NCI-H1092 (cell line): ENCODE results near the gene NBEAL2.
"Not testable (repeated sequence)": the region's sequence is repeated elsewhere in the genome, so short reads cannot be mapped to it uniquely, and the experiment has no call there.

ENCODE experiments used
- DNase-seq: peaks from one replicate; lab custom pipeline; 2025; lab: John Stamatoyannopoulos, UW

Gene NBEAL2

DNA sequence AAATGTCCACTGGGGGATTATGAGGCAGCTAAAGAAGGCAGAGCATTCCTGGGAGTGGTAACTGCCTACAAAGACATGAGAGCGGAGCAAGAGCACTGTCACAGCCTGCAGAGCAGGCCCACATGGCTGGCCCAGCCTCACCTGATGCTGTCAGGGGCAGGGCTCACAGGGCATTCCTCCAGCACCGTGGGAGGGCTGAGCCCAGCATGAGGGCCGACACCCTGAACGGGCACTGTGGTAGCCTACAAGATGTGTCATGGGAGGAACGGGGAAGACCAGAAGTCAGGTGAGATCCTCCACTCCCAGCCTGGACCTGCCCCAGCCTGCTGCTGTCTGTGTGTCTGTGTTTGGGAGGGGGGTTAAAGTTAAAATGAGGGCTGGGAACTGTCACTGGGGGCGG lies 33.0 kb upstream of the NBEAL2 start:
- no peak for DNase-seq

DNA sequence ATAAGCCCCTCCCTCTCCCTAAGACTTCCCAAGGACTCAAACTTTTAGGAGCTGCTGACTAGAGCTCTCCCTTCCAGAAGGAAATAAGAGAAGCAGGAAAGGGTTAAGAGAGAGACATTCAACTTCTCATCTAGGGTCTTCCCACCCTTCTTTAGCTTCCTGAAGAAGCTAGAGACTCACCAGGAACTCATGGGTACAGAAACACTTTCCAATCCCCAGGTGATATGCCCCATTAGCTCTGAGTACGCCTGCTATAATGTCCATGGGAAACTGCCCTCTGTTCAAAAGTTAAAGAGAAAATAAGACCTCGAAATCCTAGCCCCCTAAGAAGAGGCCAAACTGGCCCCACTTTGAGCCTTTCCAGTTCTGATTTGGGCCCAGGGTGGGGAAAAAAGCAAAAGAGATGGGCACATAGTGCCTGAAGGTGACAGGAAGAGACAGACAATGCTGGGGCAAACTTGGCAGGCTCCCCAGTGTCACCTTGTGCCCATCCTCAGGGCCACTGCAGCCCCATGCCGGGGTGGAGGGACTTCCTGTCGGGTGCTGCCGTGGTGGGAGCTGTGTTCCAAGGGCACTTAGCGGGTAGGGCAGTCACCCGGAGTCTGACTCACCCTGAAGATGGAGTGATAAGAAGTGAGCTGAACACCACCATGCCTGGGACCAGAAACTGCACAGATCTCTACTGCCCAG lies 32.5 kb upstream of the NBEAL2 start:
- DNase-seq = no peak

DNA sequence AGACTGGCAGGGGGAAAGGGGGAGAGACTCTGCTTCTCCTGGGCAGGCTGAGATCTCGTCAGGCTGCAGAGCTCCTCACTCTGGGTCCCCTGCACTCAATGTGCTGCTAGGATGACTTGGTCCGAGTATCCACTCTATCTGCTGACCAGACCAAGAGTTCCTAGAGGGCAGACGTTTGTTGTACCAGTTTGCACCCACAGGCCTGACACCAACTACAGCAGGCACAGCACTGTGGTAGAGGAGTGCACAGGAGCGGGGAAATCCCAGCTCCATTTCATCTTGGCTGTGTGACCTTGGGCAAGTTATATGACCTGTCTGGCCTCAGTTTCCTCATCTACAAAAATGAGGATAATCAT lies 31.9 kb upstream of the NBEAL2 start:
- no peak for DNase-seq

DNA sequence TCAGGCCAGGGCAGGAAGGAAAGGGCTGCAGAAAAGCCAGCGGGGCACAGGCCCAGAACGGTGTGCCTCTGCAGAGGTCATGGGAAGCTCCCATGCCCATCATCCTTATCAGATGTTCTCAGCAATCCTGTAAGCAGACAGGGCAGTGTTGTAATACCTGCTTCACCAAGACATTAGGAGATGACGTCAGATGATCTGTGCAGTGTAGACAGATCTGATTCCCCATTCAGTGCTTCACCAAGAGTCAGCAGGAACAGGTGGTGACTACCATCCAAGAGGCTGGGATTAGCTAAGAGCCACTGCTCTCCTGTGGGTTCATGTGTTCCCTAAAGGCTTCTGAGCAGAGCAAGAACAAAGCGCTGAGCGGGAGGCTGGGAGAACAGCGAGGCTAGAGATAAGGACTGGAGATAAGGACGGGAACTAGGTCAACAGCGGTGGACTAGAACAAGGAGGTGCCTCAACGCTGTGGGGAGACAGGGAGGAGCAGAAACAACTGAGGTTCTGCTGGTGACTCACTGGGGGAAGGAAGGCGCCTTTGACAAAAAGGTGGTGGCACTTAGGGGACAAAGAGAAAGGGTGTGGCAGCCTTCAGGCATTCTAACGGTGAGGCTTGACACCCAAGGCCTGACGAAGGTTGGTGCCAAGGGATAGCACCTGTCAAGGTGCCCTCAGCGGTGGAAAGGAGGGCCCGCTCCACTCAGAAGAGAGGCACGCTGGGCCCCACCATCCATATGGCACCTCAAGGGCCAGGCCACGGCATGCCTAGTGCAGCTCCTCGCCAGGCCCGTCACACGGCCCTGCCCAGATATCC lies 31.3 kb upstream of the NBEAL2 start:
- DNase-seq = no peak

DNA sequence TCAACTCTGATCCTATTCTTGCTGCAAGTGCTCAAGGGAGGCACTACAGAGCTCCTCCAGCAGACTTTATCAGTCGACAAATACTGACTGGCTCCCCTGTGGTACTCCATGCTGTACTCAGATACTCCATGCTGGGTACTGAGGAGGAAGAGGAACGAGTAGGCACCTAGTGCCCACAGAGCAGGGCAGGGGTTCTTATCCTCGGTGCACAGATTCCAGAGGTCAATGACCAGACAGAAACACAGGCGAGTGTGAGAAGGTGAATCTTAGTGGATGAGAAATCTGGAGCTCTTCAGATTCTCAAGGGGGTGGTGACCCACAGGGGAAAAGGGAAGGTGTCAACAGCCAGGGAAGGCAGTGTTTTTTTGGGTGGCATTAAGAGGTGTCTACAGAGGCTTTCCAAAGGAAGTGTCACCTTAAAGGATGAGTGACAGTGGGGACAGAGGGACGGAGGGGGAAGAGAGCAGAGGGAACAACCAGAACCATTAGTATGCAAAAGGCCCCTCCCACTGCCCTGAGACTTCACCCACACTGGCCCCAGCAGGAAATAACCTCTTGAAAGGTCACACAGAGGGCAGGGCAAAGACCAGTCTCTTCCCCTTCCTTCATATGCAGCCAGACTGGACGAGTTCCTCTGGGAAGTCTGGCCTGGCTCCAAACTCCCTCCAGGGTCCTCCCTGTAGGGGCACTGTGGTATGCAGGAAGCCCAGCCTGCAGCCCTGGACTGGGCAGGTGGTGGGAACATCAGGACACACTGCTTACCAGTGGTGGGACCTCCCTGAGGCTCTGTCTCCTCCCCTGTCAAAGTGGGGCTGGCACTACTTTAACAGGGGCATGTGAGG lies 30.4 kb upstream of the NBEAL2 start:
- no peak for DNase-seq

DNA sequence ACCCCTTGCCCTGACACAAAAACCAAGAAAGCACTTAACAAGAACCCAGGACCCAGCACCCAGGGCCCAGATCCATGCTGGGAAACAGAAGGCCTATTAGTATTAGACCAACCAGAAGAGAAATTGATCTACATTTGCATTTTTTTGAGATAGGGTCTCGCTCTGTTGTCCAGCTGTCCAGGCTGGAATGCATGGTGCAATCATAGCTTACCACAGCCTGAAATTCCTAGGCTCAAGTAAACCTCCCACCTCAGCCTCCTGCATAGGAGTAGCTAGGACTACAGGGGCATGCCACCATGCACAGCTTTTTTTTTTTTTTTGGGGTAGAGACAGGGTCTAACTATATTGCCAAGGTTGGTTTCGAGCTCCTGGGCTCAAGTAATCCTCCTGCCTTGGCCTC lies 29.3 kb upstream of the NBEAL2 start:
- no peak for DNase-seq

DNA sequence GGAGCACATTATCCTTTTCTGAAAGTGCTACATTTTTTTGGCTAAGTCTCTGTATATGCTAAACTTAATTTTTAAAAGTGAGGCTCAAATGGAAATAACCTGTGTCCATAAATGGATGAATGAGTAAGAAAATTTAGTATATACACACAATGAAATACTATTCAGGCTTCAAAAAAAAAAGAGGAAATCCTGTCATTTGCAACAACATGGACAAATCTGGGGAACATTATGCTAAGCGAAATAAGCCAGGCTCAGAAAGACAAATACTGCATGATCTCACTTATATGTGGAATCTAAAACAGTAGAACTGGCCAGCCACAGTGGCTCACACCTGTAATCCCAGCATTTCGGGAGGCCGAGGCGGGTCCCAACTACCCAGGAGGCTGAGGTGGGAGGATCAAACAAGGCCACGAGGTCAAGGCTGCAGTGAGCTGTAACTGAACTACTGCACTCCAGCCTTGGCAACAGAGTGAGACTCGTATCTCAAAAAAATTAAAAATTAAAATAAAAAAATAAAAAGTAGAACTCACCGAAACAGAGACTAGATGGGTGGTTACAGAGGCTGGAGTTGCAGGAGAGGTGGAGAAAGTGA lies 28.7 kb upstream of the NBEAL2 start:
- DNase-seq = no peak

DNA sequence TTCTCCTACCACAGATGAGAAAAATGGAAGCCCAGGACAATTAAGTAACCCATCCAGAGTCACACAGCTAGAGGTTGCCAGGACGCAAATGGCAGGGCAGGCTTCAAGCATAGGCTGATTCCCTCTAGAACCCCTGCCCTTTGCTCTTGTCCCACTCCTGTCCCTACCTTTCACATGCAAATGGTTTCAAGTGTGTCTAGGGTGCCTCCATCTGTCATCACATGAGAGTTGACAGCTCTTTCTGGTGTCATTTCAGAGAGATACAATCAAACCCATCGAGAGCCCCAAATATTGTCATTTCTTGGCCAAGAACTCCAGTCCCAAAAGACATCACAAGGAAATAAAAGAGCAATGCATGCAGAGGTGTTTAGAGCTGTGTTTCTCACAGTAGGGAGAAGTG lies 26.7 kb upstream of the NBEAL2 start:
- no peak for DNase-seq

DNA sequence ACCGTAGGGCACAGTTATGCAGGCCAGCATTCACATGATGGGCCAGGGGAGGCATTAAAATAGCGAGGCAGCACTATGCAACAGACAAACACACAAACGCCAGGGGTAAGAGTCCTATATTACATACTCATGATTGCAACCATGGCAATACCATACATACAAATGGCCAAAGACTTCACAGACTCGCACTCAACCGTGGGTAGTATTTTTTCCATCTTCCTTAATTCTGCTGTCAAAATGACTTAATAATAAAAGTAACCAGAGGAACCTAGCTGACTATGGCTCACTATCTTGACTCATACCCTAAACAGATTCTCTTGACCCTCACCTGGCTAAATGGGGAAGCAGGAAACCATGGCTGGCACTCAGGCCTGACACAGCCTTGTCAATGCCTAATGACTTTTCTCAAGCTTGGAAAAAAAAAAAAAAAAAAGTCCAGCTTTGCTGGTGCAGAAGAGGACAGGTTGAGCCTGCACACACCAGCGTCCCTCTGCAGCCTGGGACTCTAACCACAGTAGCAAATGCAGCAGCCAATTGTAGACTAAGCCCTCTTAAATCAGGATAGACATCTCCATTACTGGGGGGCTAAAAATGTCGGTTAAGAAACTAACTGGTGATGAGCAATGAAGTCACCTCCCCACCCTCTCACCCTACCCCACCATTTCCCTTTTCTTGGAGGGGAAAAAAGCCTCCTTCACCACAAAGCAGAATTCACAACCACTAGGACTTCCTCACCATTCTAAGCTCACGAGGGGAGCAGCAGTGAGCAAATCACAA lies 26.0 kb upstream of the NBEAL2 start:
- DNase-seq = no peak

DNA sequence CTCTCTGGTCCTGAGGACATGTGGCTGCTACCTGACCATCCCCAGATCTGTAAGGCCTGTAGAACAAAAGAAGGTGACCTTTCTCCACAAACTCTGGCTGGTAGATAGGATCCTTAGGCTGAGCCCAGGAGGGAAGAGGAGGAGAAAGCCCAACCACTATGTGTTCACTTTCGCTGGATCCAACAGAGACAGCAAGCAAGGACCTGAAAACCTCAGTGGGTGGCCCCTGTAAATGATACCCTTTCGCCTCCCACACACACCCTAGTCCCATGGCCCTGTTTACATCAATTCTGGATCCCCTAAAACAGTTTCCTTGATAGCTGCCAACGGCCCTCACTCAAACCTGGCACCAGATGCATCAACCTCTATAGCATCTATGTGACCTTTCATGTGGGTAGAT lies 25.3 kb upstream of the NBEAL2 start:
- DNase-seq = no peak

DNA sequence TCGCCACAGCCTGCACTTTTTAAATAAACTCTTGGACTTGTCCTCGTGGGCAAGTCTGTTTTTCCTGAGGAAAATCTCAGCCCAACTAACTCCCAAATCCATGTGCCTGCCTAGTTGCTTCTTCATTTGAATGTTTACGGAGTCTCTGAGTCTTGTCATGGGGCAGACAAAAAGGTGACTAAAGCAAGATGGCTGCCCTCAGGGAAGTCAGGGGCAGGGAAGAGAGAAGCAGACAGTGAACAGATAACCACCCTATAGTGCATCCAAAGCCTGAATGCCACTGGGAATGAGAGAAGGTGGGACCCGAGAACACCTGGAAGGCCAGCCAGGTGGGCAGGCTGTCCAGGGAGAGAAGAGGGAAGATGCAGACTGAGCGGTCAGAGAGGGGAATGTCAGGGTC lies 24.3 kb upstream of the NBEAL2 start:
- DNase-seq = no peak

DNA sequence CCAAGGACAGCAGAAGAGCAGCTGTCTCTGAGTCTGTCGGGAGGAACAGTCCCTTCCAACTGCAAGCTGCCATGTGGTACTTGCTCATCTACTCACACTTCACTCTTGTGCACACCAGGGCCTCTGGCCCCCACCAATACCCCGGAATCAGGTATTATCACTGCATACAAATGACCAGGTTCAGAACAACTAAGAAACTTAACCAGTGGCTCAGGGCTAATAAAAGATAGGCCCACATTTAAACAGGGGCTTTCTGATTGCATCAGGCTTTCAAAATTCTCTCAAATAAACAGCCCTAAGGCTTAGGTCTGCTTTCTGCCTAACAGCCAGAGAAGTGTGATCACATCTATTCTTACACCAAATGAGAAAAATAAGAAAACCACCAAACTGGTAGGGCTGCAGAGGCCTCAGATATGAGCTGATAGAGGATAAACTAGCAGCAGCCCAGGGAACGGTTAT lies 23.6 kb upstream of the NBEAL2 start:
- no peak for DNase-seq

DNA sequence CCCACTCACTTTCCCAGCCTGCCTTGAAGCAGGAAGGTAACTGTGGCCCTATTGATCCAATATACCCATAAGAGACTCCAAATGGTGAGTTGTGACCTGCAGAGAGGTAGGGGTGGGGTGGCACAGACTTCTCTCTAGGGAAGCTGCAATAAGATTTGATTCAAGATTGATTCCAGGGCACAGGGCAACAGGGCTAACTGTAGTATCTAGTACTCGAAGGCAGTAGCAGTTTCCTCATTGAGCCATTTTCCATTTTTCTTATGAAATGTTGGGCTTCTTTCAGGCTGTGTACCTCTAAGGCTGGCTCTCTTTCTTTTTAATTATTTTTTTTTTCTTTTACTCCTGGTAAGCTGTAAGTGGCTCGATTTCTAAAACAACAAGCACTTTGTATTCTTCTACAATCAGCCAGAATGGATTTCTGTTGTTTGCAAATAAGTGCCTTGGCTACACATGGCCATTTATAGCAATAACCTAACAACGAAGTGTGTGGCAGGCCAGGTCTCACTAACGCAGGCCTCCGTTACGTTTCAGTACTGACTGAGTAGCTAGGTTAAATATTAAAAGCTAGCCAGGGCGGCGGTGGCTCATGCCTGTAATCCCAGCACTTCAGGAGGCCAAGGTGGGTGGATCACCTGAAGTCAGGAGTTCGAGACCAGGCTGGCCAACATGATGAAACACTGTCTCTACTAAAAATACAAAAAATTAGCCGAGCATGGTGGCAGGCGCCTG lies 22.2 kb upstream of the NBEAL2 start:
- DNase-seq = no peak

DNA sequence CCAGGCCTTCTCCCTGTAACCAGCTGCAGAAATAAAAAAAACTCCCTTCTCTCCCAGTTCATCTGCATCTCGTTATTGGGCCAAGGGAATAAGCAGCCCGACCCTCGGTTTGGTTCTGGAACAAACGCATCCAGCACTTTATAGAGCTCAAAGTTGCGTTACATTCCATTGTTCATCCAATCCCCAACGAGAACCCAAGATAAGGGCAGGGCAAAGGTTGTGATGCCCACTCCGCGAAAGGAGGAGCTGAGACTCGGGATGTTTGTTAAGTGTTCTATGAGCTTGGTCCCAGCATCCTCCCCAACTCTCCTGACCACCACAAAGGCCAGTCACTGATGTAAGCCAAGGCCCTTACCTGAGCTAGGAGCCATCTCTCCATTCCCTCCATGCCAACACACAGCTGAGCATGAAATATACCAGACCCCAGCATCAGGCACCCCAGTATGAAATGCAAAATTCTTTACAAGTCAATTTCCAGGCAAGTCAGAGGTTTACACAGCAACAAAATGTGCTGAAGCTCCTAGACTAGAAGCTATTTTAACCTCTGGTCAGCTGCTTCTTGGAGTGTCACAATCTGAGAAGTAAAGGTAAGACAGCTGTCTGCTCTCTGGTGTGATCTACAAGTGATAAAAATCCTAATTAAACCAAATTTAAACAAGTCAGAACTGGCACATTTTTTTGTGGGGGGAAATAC lies 20.9 kb upstream of the NBEAL2 start:
- DNase-seq = no peak

DNA sequence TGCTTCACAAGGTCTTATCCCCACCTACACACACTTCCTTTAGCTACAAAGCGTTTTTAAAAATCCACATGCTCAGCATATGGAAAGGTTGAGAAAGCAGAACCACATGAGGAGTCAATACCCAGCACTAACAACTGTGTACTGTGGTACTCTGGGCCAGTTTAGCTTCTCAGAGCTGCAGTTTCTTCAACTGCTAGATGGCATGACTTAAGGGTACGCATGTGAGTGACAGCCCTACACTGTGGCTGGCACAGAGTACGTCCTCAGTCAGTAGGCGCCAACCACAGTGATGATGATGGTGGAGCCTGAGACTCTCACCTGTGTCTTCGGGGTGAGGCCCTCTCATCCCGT lies 20.3 kb upstream of the NBEAL2 start:
- DNase-seq = no peak

DNA sequence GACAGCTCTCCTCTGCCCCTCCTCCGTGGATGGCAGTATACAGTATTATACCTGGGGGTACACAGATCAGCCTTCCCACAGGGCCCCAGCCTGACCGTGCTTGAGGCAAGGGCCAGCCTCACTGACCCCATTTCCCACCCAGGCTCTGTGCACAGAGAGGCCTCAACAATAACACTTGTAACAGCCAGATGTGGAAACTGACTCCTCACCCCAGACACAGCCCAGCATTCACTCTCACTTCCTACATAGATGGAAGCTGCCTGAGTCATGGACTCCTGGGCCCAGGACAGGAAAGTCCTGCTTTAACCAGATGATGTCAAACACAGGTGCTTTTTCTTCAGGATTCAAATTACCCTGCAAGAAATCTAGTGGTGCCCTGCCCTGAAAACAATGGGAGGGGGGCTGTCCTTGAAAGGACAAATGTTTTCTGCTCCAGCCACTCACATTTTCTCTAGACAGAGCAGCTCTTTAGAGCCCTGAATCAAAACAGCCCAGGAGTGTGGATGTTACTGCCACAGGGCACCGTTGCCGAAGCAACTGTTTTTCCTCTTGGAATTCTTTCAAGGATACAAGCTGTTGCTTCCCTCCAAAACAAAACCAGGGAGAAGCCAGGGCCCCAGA lies 19.3 kb upstream of the NBEAL2 start:
- no peak for DNase-seq

DNA sequence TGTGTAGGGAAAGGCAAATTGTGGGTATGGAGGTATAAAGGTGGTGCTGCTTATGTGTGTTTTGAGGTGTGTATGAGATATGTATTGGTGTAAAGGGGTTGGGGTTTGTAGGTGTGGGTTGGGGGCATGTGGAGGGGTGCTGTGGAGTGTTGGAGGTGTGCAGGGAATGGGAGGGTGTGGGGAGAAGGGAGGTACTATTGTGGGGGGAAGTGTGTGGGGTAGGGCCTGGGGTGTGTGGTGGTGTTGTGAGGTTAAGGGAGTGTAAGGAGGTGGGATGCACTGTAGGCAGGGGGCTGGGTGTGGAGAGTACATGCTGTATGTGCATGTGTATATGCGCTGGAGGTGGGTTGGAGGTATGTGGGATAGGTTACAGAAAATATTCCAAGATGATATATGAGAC lies 18.6 kb upstream of the NBEAL2 start:
- no peak for DNase-seq

DNA sequence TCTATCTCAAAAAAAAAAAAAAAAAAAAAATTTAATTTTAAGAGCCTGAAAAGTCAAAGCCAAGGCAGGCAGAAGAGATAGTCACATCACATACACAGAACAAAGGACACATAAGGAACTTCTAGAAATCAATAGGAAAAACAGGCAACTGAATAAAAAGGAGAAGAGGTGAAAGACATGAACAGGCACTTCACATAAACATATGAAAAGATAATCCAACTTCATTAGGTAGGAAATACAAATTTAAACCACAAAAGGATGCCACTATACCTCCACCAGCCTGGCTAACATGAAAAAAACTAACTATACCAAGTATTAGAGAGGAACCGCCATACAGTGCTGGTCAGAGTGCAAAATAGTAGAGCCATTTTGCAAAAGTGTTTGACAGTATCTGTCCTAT lies 17.0 kb upstream of the NBEAL2 start:
- no peak for DNase-seq

DNA sequence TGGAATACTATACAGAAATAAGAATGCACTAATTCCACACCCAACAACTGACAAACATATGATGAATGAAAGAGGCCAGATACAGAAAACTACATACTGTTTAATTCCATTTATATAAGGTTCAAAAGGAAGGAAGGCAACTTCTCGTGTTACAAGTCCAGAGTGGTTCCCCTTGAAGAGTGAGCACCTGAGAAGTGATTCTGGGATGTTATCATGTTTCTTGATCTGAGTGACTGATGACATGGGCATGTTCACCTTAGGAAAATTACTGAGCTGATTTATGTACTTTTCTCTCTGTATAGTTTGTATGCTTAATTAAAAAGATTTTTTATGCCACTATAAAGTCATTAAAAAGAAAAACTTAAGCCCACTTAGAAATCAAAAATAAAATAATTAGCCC lies 16.5 kb upstream of the NBEAL2 start:
- no peak for DNase-seq

DNA sequence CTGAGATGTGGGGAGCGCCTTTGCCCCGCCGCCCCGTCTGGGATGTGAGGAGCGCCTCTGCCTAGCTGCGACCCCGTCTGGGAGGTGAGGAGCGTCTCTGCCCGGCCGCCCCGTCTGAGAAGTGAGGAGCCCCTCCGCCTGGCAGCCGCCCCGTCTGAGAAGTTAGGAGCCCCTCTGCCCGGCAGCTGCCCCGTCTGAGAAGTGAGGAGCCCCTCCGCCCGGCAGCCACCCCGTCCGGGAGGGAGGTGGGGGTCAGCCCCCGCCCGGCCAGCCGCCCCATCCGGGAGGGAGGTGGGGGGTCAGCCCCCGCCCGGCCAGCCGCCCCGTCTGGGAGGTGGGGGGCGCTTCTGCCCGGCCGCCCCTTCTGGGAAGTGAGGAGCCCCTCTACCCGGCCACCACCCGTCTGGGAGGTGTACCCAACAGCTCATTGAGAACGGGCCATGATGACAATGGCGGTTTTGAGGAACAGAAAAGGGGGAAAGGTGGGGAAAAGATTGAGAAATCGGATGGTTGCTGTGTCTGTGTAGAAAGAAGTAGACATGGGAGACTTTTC lies 15.4 kb upstream of the NBEAL2 start:
- DNase-seq = not testable (repeated sequence)
